Keratinocyte (primary cell): ENCODE measurements around the gene USP38.

Source experiments
- CTCF ChIP-seq, 3 experiments: IDR thresholded peaks in 1 of 3; conservative IDR thresholded peaks in 1 of 3; optimal IDR thresholded peaks in 1 of 3; 2 replicates in 2 of 3; 3 replicates in 1 of 3; pipeline versions ENCODE3 to v1.5.1; 2011; ENCODE audit warnings: low read length in 3 of 3, mild to moderate bottlenecking in 3 of 3, moderate library complexity in 2 of 3, control low read depth in 1 of 3, inconsistent platforms in 1 of 3; ENCODE audit not compliant: insufficient read depth in 2 of 3; ENCODE audit errors: extremely low read depth in 1 of 3
- EZH2 ChIP-seq: IDR thresholded peaks from one replicate; pipeline ENCODE4 v1.6.1; 2012; ENCODE audit warnings: inconsistent platforms, mild to moderate bottlenecking, low read length, moderate library complexity

- TF ChIP-seq CTCF (optimal IDR thresholded peaks at IDR 0.05 in 1 of 3, IDR thresholded peaks at IDR 0.05 in 1 of 3, conservative IDR thresholded peaks at IDR 0.05 in 1 of 3; ENCODE audit: extremely low read depth in 1 of 3, insufficient read depth in 2 of 3, low read length in 3 of 3), result no peak
- TF ChIP-seq EZH2, result no peak
These were observed 14.8 kb downstream of the USP38 start for GRCh38 chr4:143199503-143199902.
